HCT116 (cell line): ENCODE data around the gene TBL1X.

Source experiments
- ELF1 ChIP-seq: IDR thresholded peaks from 2 replicates; pipeline ENCODE4 v1.6.1; 2012; ENCODE audit warnings: low read depth, borderline replicate concordance
- POLR2AphosphoS5 ChIP-seq: IDR thresholded peaks from 2 replicates; pipeline ENCODE4 v1.6.1; 2011; ENCODE audit warnings: mild to moderate bottlenecking, low read depth, low read length, moderate library complexity
- SP1 ChIP-seq: IDR thresholded peaks from 2 replicates; pipeline ENCODE4 v1.6.1; 2012; ENCODE audit warnings: low read depth
- YY1 ChIP-seq: IDR thresholded peaks from 2 replicates; pipeline ENCODE4 v1.6.1; 2011; ENCODE audit warnings: low read length, low read depth, moderate library complexity, mild to moderate bottlenecking; ENCODE audit not compliant: insufficient replicate concordance; ENCODE audit errors: extremely low read depth
- TF ChIP-seq, protein P1 (sequence below), 3 experiments: fragments of 200-600 bp in 1 of 3; sonication (generic) in 1 of 3; IDR thresholded peaks in 2 of 3; conservative IDR thresholded peaks in 1 of 3; 2 replicates each; pipeline ENCODE4 v1.5.1; 2012 to 2017; ENCODE audit warnings: low read depth in 2 of 3, low read length in 2 of 3, antibody characterized with exemption in 1 of 3, borderline replicate concordance in 1 of 3, control low read depth in 1 of 3, mild to moderate bottlenecking in 1 of 3, mixed read lengths in 1 of 3, mixed run types in 1 of 3, moderate library complexity in 1 of 3; ENCODE audit not compliant: insufficient read depth in 1 of 3

DNA sequence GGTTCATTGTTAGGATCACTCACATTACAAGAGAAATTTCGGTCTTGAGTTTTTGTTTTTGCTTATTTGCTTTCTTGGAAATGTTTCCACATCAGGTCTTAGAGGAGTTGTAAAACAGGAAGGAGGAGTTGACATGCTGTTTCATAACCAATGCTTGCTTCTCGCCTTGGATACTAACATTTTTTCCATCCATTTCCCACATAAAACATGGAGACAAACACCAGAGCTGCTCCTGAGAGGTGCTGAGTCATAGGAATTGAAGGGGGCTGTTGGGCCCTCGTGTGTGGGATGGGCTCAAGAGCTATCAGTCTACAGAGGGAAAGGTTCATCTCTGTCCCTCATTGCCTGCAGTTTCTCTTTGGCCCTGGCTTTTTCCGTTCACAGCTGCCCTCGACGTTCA lies 29.9 kb downstream of the TBL1X start:
- TF ChIP-seq, protein P1, sequence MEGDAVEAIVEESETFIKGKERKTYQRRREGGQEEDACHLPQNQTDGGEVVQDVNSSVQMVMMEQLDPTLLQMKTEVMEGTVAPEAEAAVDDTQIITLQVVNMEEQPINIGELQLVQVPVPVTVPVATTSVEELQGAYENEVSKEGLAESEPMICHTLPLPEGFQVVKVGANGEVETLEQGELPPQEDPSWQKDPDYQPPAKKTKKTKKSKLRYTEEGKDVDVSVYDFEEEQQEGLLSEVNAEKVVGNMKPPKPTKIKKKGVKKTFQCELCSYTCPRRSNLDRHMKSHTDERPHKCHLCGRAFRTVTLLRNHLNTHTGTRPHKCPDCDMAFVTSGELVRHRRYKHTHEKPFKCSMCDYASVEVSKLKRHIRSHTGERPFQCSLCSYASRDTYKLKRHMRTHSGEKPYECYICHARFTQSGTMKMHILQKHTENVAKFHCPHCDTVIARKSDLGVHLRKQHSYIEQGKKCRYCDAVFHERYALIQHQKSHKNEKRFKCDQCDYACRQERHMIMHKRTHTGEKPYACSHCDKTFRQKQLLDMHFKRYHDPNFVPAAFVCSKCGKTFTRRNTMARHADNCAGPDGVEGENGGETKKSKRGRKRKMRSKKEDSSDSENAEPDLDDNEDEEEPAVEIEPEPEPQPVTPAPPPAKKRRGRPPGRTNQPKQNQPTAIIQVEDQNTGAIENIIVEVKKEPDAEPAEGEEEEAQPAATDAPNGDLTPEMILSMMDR (IDR thresholded peaks at IDR 0.05 in 2 of 3, conservative IDR thresholded peaks at IDR 0.05 in 1 of 3; ENCODE audit: borderline replicate concordance in 1 of 3, insufficient read depth in 1 of 3, low read depth in 2 of 3, low read length in 2 of 3), result no peak
- TF ChIP-seq SP1 (no peak), ELF1 (no peak), POLR2AphosphoS5 (no peak), YY1 (no peak)
